NAMALWA (cell line): ENCODE measurements around the gene CDKN2C.
A peak's percentile ranks its signal among the peaks of the same experiment; 100 is the strongest.
"Not testable (repeated sequence)": the region's sequence is repeated elsewhere in the genome, so short reads cannot be mapped to it uniquely, and the experiment has no call there.

Experiments used
- DNase-seq: peaks from one replicate; pipeline ENCODE4 v3.0.0-alpha.2; 2015; ENCODE audit warnings: low spot score

The CDKN2C gene

GRCh38 chr1:50979937-50980336, 9.9 kb downstream of the CDKN2C start:
- no peak for DNase-seq

GRCh38 chr1:50980505-50980904, 10.5 kb downstream of the CDKN2C start:
- DNase-seq, result no peak

GRCh38 chr1:50981741-50982140, 11.7 kb downstream of the CDKN2C start:
- no peak for DNase-seq

DNA sequence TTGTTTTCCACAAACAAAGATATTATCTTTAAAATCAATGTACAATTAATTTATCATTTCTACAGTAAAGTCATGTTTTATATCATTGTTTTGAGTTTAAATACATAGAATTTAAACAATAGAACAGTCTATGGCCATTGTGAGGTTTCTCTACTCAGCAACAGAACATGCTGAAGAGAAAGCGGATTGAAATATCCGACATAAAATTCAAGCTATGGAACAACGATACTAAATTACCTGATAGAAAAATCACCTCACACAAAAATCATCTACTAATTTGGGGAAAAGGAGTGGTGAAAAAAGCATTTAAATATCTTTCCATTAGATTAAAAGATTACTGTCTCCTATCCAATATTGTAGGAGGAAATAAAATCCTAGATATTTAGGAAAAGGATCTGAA, 12.6 kb downstream of the CDKN2C start:
- no peak for DNase-seq

DNA sequence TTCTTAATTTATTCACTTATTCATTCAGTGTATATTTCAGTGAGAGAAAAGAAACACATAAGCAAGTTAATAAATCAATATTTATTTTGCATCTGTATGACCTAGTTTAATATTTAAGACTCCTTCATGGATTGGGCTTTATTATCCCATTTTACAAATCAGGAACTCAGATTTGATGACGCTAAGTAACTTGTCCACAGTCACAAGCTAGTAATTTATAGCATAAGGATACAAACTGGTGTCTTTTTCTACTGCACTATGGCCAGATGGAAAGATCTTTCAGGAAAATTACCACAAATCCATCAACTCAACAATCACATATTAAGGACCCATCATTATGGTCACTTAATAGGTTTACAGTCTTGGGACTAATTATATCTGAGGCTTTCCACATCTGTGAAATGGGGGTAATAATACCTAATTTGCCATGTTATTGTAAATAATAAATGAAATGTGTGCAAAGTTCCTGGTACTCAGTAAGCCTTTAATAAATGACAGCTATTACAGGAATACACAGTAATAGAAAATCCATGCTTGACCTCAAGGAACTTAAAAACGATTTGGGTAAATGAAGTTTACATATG, 13.3 kb downstream of the CDKN2C start:
- DNase-seq, result no peak

DNA sequence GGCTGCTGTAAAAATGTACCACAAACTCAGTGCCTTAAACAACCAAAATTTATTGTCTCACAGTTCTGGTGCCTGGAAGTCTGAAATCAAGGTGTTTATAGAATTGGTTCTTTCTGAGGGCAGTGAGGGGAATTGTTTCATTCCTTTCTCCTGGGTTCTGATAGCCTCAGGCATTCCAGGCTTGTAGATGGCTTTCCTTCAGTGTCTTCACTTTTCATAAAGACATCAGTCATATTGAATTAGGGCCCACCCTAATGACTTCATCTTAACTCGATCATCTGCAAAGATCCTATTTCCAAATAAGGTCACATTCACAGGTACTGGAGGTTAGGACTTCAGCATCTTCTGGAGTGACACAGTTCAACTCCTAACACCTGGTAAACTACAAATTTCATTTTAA, 15.0 kb downstream of the CDKN2C start:
- no peak for DNase-seq

GRCh38 chr1:50986653-50987052, 16.6 kb downstream of the CDKN2C start:
- DNase-seq, result no peak

- no peak for DNase-seq
Measured at GRCh38 chr1:50989694-50990093, 19.6 kb downstream of the CDKN2C start.

DNA sequence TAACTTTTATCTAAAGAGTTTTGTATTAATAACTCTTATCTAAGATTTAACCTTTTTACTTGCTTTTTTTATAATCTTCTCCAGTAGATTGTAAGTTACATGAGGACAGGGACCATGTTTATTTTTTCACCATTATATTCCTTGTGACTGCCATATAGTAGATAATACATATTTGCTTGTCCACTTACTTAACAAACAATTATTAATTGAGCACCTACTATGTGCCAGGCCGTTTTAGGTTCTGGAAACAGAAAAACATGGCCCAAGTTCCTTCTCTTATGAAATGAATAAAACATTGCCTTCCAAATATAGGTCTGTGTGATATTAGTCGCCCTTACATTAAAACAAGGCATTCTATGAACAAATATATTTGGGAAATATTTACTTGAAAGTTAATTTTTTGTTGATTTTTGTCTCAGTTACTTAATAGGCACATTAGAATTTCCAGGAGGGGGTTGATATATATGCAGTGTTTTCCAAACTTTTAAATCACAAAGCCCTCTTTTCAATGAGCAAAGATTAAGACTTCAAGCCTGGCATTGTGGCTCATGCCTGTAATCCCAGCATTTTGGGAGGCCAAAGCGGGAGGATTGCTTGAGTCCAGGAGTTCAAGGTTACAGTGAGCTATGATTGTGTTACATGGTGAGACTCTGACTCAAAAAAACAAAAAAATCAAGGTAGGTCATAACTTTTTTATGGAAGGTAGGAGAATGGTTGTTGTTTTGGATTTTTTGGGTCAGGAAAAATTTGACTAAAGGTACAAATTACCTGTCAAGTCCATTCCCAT, 22.7 kb downstream of the CDKN2C start:
- no peak for DNase-seq

DNA sequence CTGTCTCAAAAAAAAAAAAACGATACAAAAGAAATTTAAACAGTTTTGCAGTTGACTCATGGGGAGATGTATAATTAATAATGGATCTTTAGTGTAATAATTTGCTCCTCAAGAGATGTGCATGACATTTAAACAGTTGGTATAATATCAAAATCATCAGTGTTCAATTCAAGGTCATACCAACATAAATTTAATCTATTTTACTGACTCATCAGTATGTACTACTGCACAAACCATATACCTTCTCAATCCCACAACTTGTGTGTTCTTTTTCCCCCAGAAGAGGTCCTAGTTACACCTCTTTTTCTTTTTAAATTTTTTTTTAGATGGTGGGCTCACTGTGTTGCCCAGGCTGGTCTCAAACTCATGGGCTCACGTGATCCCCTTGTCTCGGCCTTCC, 23.6 kb downstream of the CDKN2C start:
- no peak for DNase-seq

DNA sequence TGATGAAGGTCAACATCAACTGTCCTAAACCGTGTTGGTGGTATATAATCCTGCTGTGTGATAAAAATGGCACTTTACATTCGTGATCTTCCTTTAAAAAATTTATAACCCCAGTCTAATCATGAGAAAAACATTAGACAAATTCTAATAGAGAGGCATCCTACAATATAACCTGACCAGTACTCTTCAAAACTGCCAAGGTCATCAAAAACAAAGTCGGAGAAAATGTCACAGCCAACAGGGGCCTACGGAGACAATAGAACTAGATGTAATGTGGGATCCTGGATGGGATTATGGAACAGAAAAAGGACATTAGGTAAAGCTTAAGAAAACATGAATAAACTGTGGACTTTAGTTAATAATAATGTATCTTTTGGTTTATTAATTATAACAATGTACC, 25.0 kb downstream of the CDKN2C start:
- DNase-seq, result no peak

GRCh38 chr1:50995651-50996050, 25.6 kb downstream of the CDKN2C start:
- DNase-seq, result no peak

DNA sequence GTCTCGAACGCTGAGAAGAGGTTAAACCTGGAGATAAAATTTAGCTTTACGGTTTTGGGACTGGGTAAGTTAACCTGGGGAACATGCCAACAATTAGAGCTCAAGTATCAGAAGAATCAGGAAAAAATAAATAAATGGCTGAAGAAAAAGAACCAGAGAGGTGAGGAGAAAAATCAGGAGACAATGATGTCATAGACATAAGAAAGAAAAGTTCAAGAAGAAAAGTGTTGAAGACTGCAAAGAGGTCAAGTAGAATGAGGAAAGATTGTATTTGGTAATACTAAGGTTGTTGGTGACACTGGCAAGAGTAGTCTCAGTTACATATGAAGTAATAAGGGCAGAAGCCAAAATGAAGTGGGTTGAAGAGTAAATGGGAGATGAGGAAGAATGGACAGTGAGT, 26.0 kb downstream of the CDKN2C start:
- no peak for DNase-seq

DNA sequence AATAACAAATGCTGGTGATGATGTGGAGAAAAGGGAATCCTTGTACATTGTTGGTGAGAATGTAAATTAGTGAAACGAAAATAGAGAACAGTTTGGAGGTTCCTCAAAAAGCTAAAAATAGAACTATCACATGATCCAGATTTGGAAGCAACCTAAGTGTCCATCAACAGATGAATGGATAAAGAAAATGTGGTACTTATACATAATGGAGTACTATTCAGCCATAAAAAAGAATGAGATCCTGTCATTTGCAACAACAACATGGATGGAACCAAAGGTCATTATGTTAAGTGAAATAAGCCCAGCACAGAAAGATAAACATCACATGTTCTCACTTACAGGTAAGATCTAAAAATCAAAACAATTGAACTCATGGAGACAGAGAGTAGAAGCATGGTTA, 29.3 kb downstream of the CDKN2C start:
- not testable (repeated sequence) for DNase-seq

GRCh38 chr1:51000160-51000559, 30.1 kb downstream of the CDKN2C start:
- peak; percentile 93 for DNase-seq

- peak; percentile 73 for DNase-seq
Measured at GRCh38 chr1:51000651-51001050, 30.6 kb downstream of the CDKN2C start.

- DNase-seq, result no peak
Measured at GRCh38 chr1:51002516-51002915, 32.5 kb downstream of the CDKN2C start.

- DNase-seq, result not testable (repeated sequence)
Measured at GRCh38 chr1:51005549-51005948, 35.5 kb downstream of the CDKN2C start.

DNA sequence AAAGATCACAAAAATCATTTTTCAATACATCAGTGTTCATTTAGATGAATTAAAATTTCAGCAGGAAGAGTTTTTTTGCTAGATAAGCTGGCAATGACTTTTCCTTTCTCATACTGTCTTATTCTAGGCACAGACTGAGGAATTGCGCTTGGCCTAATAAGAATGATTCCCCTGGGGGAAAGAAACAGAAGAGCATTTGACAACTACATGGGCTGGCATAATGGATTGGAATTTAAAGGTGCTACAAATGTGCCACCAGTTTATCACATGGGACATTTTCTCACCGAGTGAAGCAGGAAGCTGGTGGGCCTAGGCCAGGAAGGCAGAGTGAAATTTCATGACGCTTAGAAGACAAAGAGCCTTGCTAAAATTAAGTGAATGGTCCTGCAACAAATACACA, 39.3 kb downstream of the CDKN2C start:
- no peak for DNase-seq

GRCh38 chr1:51014878-51015277, 44.8 kb downstream of the CDKN2C start:
- DNase-seq, result no peak

DNA sequence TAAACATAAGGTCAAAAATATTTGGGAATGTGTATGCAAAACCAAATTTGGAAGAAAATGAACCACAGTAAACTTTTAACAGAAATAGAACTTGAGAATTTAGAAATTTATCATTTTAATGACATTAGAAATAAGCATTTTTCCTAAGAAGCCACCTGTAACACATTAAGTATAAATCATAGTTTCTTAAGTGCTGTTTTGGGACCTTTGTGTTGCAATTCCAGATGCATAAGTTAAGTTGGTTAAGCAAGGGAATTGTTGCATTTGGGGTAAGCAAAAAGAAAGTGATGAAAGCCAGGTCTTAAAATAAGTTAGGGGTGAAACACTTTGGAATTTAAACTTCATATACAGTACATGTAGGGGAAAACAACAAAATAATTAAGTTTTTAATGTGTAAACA, 49.8 kb downstream of the CDKN2C start:
- DNase-seq, result no peak
